Activated naive CD4-positive, alpha-beta T cell treated with anti-CD3 and anti-CD28 coated beads, Interleukin-2, amount 50 U/mL, for 16 hours (primary cell): ENCODE measurements around the gene ISYNA1.

Source experiments
- DNase-seq: peaks from one replicate; pipeline ENCODE4 v3.0.0-alpha.2; 2020

Gene ISYNA1

DNA sequence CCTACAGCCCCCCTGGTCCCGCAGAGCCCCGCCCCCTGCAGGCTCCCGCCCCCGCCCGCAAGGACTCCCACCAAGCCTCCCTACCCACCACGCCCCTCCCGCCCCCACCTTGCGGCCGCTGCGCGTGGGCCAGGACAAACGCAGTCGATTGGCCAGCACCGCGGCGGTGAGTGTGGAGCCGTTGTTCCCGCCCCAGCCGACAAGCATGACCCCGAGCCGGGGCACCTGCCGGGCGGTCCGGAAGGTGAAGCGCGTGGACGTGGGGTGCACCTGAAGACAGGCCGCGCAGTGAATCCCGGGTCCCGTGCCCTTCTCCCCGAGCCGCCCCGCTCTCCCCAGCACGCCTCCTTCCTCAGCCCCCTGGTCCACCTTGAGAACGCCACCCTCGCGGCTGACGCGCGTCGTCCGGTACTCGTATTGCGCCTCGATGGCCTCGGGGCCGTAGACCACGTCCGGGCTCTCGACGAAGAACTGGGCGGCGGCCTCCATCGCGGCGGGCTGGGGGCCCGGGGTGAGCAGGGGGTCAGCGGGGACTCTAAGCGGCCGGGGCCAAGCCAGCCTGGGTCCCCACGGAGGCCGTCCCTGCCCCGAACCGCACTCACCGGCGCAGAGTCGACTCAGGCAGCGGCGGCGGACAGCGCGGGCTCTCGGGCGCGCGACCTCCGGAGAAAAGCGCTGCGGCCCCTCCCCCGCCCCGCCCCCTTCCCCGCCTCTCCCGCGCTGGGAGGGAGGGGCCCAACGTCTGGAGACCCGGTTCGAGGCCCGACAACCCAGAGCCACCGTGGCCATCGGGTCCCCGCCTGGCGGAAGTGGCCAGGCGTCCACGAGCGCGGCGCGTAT, at the start of gene ISYNA1:
Gene ISYNA1, minus strand, starts transcription at position 643 of the 840 bp plus-strand sequence. Its CDS starts 154 bp downstream, at position 489.
- peak; percentile 58 for DNase-seq

- DNase-seq = no peak
These were observed 48.8 kb upstream of the ISYNA1 start for GRCh38 chr19:18486746-18487145.

- DNase-seq = no peak
These were observed 47.1 kb upstream of the ISYNA1 start for GRCh38 chr19:18484992-18485391.

DNA sequence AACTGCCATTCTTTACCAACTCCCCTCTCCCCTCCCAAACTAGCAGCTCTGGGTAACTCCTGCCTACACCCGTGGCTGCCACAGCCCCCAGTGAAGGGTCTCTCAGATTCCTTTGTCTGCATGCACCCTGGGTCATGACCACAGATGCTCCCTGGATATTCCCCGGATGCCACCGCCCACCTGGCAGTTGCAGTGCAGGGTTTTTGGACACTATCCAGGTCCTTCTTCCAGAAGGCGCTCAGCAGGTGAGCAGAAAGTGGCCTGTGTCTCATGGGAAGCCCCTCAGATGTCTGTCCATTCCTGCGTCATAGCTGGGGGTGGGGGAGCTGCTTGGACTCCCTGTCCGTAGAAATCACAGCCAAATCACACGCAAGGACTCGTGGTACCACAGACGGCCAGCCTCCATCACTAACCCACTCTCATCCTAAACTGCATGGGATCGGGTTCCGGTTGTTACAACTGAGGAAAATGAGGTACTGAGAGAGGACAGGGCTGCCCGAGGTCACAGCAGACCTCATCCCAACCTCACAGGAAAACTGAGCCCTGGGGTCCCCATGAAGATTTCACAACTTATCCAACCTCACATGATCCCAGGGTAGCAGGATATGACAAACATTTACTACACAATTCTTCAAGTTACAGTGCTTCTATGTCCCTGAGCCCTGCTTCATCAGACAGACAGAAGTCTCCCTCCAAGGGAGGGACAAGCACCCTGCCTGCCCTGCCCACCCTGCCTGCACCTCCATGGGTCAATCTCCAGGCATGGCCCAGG, 45.4 kb upstream of the ISYNA1 start:
- no peak for DNase-seq

- DNase-seq = no peak
These were observed 43.7 kb upstream of the ISYNA1 start for GRCh38 chr19:18481505-18482222.

DNA sequence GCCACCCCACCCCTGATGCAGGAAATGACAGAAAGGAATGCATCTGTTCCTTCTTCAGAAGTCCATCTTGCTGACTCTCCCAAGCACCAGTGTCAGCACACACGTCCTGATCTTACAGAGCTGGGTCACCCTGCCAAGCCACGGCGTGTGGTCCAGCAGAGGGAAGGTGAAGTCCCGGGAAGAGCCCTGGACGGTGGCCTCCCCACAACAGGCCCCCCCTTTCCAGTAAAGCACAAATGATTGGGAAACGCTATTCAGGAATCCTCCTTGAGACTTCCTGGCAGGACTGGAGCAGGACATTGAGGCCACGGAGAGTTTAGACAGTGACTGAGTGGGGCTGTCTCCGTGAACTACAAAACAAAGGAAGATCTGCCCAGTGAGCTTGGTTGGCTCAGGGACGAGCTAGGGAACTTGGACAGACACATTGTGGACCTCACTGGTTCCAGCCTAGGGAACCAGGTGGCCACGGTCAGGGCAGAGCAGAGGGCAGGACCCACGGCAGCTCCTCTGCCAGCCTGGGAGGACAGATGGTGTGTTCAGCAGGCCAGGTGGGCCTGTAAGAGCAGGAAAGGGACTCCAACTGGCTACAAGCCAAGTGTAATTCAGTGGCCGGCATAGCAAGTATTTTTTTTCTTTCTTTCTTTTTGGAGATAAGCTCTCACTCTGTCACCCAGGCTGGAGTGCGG, 42.2 kb upstream of the ISYNA1 start:
- DNase-seq = no peak

DNA sequence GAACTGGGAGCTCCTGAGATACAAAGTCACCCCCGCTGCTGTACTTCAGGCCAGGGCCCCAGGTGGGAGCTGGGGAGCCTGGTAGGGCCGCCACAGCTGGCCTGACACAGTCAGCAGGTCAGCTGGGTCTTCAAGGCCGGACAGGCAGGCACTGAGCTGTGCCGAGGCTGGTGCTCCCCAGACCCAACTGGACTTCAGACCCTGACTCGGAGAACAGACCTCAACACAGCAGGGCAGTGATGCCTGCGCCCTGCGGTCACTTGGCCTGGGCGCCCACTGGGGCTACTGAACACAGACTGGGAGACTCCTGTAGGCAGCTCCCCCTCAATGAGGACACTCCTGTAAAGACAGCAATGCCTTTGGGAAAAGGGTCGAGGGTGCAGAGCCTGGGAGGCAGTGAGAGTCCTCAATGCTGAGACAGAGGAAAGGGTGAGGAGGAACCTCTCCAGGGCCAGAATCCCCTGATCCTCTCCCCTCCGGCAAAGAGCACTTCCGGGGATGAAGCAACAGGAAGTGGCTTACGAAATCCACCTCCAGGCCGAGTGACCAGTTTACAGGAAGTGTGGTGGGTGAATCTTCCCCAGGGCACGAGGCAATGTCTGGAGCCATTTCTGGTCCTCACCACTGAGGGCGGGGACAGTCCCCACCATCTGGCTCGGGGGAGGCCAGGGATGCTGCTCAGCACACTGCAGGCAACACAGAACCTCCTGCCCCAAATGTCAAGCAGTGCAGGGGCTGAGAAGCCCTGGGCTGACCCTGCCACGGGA, 40.8 kb upstream of the ISYNA1 start:
- DNase-seq = peak; percentile 32

DNA sequence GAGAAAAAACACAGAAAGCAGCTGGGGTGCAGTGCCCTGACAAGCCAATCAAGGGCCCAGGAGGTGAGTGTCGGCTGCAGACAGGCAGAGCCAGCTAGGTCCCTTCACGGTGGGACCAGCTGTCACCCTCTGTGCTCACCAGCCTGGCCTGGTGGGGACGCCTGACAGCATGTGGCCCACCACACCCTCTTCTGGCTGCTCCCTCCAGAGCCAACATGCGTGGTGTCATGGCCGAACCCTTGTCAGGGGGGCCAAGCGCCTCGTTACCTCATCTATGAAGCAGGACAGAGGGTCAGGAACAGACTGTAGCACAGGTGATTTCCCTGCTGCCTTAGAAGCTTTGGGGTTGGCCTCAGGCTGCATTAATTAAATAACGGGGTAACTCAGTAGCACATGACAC, 40.0 kb upstream of the ISYNA1 start:
- DNase-seq = no peak

DNA sequence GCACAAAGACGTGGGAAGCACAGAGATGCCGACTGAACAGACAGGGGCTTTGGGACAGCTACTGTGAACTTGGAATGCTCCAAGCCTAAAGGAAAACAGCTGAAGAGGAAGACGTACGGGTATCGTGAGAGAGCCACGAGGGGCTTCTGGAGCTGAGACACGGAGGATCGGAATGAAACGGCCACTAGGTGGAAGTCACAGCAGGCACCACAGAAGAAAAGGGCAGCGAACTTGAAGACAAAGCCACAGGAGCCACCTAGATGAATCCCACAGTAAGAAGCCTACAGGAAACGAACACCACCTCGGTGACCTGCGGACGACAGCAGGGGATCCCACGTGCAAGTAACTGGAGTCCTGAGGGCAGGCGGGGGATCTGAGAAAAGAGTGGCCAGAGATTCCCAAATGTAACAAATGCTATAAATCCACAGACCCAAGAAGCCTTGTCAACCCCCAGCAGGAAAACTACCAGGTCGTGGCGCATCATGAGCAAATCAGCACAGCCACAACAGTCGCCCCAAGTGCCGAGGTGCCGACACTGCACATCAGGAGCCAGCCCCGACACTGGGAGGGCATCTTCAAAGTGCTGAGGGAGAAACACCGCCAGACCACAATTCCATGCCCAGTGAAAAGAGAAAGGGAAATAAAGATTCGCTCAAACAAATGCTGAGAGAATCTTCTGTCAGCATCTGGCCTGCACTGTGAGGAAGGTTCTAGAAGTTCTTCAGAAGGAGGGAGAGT, 39.3 kb upstream of the ISYNA1 start:
- no peak for DNase-seq

DNA sequence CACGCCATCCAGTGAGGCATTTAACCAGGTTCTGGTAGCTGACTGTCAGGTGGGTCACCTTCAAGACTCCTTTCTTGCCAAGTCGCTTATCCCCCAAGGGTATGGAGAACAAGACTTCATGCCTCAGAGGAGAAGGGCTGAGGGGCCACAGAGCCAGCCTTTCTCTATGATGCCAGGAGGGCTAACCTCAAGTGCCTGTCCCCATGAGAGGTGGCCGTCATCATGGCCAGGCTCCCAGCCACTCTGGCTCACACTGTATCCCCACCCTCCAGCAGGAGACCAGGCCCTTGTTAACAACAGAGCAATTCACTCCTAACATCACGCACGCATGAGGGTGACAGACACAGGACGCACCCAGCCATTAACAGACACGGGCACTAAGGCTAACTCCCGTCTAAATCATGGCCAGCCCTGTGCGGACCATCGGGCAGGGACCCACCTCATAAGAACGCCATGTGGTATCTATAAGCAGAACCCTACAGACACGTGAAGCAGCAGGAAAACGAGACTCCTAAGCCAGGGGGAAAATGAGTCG, 38.6 kb upstream of the ISYNA1 start:
- no peak for DNase-seq

DNA sequence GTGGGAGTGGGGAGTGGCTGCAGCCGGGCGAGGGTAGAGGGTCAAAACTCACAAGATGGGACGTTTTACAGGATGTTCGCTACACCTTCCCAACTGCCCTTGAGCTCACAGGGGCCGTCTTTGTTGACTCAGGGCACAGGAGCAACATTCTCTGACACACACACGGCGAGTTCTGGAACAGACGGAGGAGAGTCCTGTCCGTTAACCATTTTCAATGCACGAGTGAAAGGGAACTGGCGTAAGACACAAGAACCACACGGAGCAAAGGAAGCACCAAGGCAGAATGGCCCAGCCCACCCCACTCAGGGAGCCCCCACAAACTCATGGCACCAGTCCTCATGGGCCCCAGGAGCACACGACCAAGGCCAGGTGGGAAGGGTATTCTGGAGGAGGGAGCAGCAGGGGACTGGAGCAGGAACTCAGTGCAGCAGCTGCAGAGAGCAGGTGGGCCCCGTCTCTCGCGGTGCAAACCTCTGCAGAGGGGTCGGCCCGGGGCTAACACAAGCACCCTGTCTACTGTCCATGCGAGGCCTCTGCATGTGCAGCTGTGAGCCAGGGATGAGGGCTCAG, 37.9 kb upstream of the ISYNA1 start:
- no peak for DNase-seq

- no peak for DNase-seq
These were observed 37.1 kb upstream of the ISYNA1 start for GRCh38 chr19:18475004-18475453.

GRCh38 chr19:18474366-18474887, 36.5 kb upstream of the ISYNA1 start:
- DNase-seq = no peak

DNA sequence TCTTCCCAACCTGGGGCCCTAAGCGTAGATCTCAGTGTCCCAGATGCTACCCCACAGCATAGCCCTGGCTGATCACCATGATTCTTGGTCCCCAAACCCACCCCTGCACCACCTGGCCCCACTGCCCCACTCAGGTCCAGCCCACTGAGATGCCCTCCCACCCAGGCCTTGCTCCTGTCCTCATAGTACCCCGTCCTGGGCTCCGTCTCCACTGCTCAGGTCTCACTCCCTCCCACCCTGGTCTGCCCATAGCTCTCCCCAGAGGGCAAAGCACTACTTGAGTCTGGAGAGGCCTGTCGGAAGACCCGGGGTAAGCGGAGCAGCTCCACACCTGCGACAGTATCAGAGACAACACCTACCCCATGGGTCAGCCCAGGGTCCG, 35.8 kb upstream of the ISYNA1 start:
- no peak for DNase-seq

- no peak for DNase-seq
These were observed 35.2 kb upstream of the ISYNA1 start for GRCh38 chr19:18473003-18473705.

DNA sequence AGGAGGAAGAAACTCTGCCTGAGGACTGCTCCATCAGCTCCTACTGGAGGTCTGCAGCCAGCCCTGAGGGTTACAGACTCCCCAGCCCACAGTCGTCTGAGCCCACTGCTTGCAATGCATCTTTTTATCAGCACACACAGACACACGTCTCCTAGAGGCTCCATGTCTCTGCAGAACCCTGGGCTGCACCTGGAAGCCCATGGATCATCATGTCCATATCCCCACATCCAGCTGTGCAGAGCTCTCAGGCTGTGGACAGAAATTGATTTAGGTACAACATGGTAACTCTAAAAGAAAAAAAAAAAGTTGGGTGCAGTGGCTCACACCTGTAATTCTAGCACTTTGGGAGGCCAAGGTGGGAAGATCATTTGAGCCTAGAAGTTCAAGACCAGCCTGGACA, 32.9 kb upstream of the ISYNA1 start:
- no peak for DNase-seq

DNA sequence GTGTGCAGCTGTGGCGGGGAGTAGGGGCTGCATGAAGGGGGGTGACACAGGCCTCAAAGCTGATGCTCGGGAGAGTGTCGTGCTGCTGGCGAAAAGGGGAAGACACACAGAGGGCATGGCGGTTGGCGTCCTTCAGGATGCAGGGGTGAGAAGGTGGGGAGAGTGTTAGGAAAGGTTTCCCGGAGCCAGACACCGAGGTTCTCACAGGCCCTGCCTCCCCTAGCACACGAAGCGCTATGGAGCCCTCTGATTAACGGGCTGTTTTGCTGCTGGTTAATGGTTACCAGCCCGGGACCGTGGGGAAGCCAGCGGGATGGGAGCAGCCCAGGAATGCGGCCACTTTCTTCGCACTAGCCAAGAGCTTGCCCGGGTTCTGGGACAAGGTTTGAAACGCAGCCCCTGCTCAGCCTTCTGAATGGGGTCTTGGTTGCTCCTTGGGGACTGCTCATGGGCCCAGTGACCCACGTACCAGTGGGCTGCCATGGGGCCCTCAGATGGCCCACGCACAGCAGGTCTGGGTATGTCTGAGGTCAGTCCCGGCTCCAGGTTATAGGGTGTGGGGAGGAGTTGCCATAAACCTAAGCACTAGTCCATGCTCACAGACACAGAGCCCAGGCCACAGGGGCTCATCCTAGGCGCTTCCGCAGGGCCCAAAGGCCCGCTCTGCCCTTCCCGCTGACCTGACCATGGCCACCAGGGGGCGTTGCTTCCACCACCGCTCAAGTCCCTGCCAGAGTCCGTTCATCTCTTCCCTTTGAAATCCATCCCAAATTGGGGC, 31.3 kb upstream of the ISYNA1 start:
- DNase-seq = peak; percentile 58

GRCh38 chr19:18468517-18468916, 30.6 kb upstream of the ISYNA1 start:
- DNase-seq = no peak

DNA sequence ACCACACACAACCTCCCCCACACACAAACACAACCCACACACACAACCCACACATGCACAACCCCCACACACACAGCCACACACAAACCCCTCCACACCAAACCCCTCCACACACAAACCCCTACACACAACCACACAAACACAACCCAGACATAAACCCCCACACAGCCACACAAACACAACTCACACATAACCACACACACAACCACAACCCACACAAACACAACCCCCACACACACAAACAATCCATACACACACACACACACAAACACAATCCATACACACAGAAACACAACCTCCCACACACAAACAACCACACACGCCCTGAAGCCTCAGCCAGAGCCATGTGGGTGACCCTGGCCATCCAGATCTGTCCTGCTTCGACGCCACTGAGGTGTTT, 30.0 kb upstream of the ISYNA1 start:
- no peak for DNase-seq
